GM12878 (cell line): ENCODE data around the gene CRIM1. TPM values are rescaled to one million over a fixed set of nuclear protein-coding genes. Genes with fewer than 3 reads are reported as not detected.

Experiments used
- ATAC-seq: fragments of 200-7000 bp; cut with Tn5 transposase; 3 replicates; pipeline ENCODE4 v1.9.1; 2020; ENCODE audit warnings: mild to moderate bottlenecking, moderate library complexity
- BruUV-seq: library from RNA; stranded (reverse); fragments of 400-500 nt; replicated peaks from 2 replicates; lab custom pipeline; 2021; lab: Mats Ljungman, UMichigan
- CTCF ChIA-PET: fragments of 300-600 bp; sonication (Branson Sonifier 250); formaldehyde crosslinking; extraction: SDS; loops from one replicate; lab custom pipeline; 2021; ENCODE audit warnings: inconsistent platforms; lab: Yijun Ruan, JAX
- POLR2A ChIA-PET: fragments of 350-600 bp; formaldehyde crosslinking; extraction: SDS; loops from one replicate; lab custom pipeline; 2021; ENCODE audit warnings: inconsistent platforms; lab: Charles Lee
- RAD21 ChIA-PET: fragments of 300-600 bp; sonication (Branson Sonifier 250); formaldehyde crosslinking; loops from one replicate; lab custom pipeline; 2023; ENCODE audit warnings: antibody characterized with exemption; ENCODE audit not compliant: unreplicated experiment; lab: Charles Lee
- SMC1A ChIA-PET: fragments of 300-600 bp; sonication (Branson Sonifier 250); formaldehyde crosslinking; loops from one replicate; lab custom pipeline; 2023; ENCODE audit not compliant: unreplicated experiment, uncharacterized antibody; lab: Charles Lee
- DNase-seq: peaks from one replicate; pipeline ENCODE4 v3.0.0-alpha.2; 2011; ENCODE audit warnings: low read depth, low spot score
- FAIRE-seq: peaks from 3 replicates; lab custom pipeline; 2011; peaks lifted over from hg19 to GRCh38; lab: Jason Lieb, UNC
- H2AFZ ChIP-seq: 2 replicates; pipeline ENCODE4 v1.6.0; 2011; ENCODE audit warnings: low read depth, low read length, control low read depth; ENCODE audit not compliant: control insufficient read depth
- H3K27ac ChIP-seq: 2 replicates; pipeline ENCODE4 v1.5.1; 2011; ENCODE audit warnings: control low read depth; ENCODE audit not compliant: control insufficient read depth, insufficient read depth
- H3K27me3 ChIP-seq, 2 experiments: replicated peaks in 1 of 2; 2 replicates each; pipeline versions ENCODE4 v1.6.0 to v1.6.1; 2011; ENCODE audit warnings: low read length in 1 of 2; ENCODE audit not compliant: control insufficient read depth in 2 of 2, insufficient read depth in 2 of 2
- H3K36me3 ChIP-seq, 2 experiments: 2 replicates each; pipeline ENCODE4 v1.5.1; 2011; ENCODE audit warnings: low read length in 1 of 2; ENCODE audit not compliant: control insufficient read depth in 2 of 2, insufficient read depth in 2 of 2
- H3K4me1 ChIP-seq: 2 replicates; pipeline ENCODE4 v1.6.1; 2011; ENCODE audit warnings: mild to moderate bottlenecking, low read length, moderate library complexity, mixed read lengths; ENCODE audit not compliant: control insufficient read depth, insufficient read depth
- H3K4me2 ChIP-seq: 2 replicates; pipeline ENCODE4 v1.6.0; 2011; ENCODE audit warnings: control low read depth; ENCODE audit not compliant: control insufficient read depth, insufficient read depth
- H3K4me3 ChIP-seq: fragments of 200-600 bp; sonication (generic); 2 replicates; pipeline ENCODE4 v1.5.1; 2016
- H3K79me2 ChIP-seq: 2 replicates; pipeline ENCODE4 v1.6.0; 2011; ENCODE audit warnings: low read length; ENCODE audit not compliant: control insufficient read depth, insufficient read depth
- H3K9ac ChIP-seq: 2 replicates; pipeline ENCODE4 v1.8.0; 2011; ENCODE audit warnings: low read length, control low read depth, mixed read lengths; ENCODE audit not compliant: control insufficient read depth, insufficient read depth
- H3K9me3 ChIP-seq: replicated peaks from 3 replicates; pipeline ENCODE4 v1.5.1; 2011; ENCODE audit warnings: mild to moderate bottlenecking, low read length; ENCODE audit not compliant: control insufficient read depth, insufficient read depth
- H4K20me1 ChIP-seq: 2 replicates; pipeline ENCODE4 v1.6.0; 2011; ENCODE audit not compliant: control insufficient read depth, insufficient read depth
- CBX3 ChIP-seq: fragments of 200-600 bp; sonication (generic); IDR thresholded peaks from 2 replicates; pipeline ENCODE4 v1.6.1; 2016; ENCODE audit warnings: low read depth, borderline replicate concordance
- CHD2 ChIP-seq: IDR thresholded peaks from 2 replicates; pipeline ENCODE4 v1.6.1; 2011; ENCODE audit warnings: low read depth, low read length, improper control_type of control experiment, borderline replicate concordance
- GATAD2B ChIP-seq: fragments of 450-650 bp; conservative IDR thresholded peaks from 2 replicates; pipeline ENCODE4 v1.6.1; 2017; ENCODE audit warnings: low read depth, mild to moderate bottlenecking, moderate library complexity
- MAX ChIP-seq: IDR thresholded peaks from 2 replicates; pipeline ENCODE4 v1.6.1; 2012; ENCODE audit warnings: low read depth, low read length, improper control_type of control experiment
- PML ChIP-seq: IDR thresholded peaks from 2 replicates; pipeline ENCODE4 v1.6.1; 2012; ENCODE audit warnings: low read length, inconsistent platforms
- POLR2AphosphoS2 ChIP-seq: IDR thresholded peaks from 2 replicates; pipeline ENCODE4 v1.6.1; 2011; ENCODE audit warnings: low read depth, mild to moderate bottlenecking, low read length, improper control_type of control experiment, moderate library complexity
- PRDM15 ChIP-seq: fragments of 450-650 bp; formaldehyde crosslinking; IDR thresholded peaks from 2 replicates; pipeline ENCODE4 v1.4.0; 2020; ENCODE audit warnings: mild to moderate bottlenecking, moderate library complexity
- RAD21 ChIP-seq: IDR thresholded peaks from 2 replicates; pipeline ENCODE4 v1.6.1; 2011; ENCODE audit warnings: mild to moderate bottlenecking, low read depth, low read length, moderate library complexity; ENCODE audit not compliant: insufficient read depth
- RUNX3 ChIP-seq: IDR thresholded peaks from 2 replicates; pipeline ENCODE4 v1.6.1; 2012; ENCODE audit warnings: low read length, inconsistent platforms
- SMAD5 ChIP-seq: IDR thresholded peaks from 2 replicates; pipeline ENCODE4 v1.6.1; 2016; ENCODE audit warnings: antibody characterized with exemption, low read depth
- ZNF274 ChIP-seq: IDR thresholded peaks from one replicate; pipeline ENCODE4 v1.8.0; 2011; ENCODE audit not compliant: insufficient read length, insufficient read depth
- ZSCAN29 ChIP-seq: fragments of 450-650 bp; IDR thresholded peaks from 2 replicates; pipeline ENCODE4 v1.6.1; 2017; ENCODE audit warnings: mild to moderate bottlenecking, moderate library complexity
- WGBS: methylation state at CpG from one replicate; pipeline ENCODE4 v1.1.6; 2016; ENCODE audit warnings: low lambda C conversion rate; ENCODE audit not compliant: insufficient replicate concordance, insufficient coverage; ENCODE audit errors: missing lambda C conversion rate; 5-methylcytosine and 5-hydroxymethylcytosine counted together
- in situ Hi-C: fragments of 300-500 bp; cut with MboI; formaldehyde crosslinking; loops from 9 replicates; pipeline ENCODE4 v1.14.3; 2018; ENCODE audit warnings: mixed read lengths
- intact Hi-C: fragments of 100-400 bp; cut with micrococcal nuclease; formaldehyde crosslinking; loops from one replicate; pipeline ENCODE4 v1.14.2; 2022; ENCODE audit not compliant: unreplicated experiment
- polyA plus RNA-seq, 11 experiments: library from polyadenylated mRNA; depleted of rRNA in 4 of 11; unstranded in 6 of 11; stranded (reverse) in 5 of 11; fragments of >200 nt; fragmentation: Nextera tagmentation in 4 of 11; fragmentation: Illumina TruSeq in 1 of 11; extraction: Ambion mirVana in 4 of 11; extraction: Trizol in 1 of 11; gene quantifications; 1 replicate in 1 of 11; 2 replicates in 10 of 11; pipeline versions ENCODE4 v1.2.1 to v1.2.3, GENCODE V29; 2011 to 2016; ENCODE audit warnings: inconsistent platforms in 2 of 11, missing spikeins in 2 of 11, low read depth in 1 of 11
- total RNA-seq, 4 experiments: library from RNA; depleted of rRNA in 3 of 4; stranded (reverse); fragments of >200 nt in 3 of 4; fragmentation: Illumina TruSeq in 1 of 4; extraction: Trizol in 1 of 4; gene quantifications; 2 replicates each; pipeline versions ENCODE4 v1.2.1 to v1.2.3, GENCODE V29; 2013 to 2021

CRIM1 gene
- total and polyA plus RNA-seq, 10 of the 15 experiments (the other 5 are each of a cell fraction or from before 2014, with no cell fraction given), result 0.42 to 7.4 (median 3.1) TPM

GRCh38 chr2:36463365-36463764, 107.8 kb downstream of the CRIM1 start:
- Histone ChIP-seq H3K4me3 (no peak overlapping the region), H3K36me3 (no peaks in the 10 kb centered on the region), H3K27ac (no peak overlapping the region), H3K27me3 (peaks cover 0 to 2% of the 10 kb centered on the region in 2 experiments; a peak in 2 of 4 replicates), H3K9me3 (no peaks in the 10 kb centered on the region), H4K20me1 (no peaks in the 10 kb centered on the region), H3K9ac (no peak overlapping the region), H2AFZ (no peak overlapping the region), H3K4me1 (no peaks in the 10 kb centered on the region), H3K79me2 (no peaks in the 10 kb centered on the region), H3K4me2 (no peak overlapping the region)
- intact Hi-C loops, result no loop called here
- FAIRE-seq (no peak), DNase-seq (no peak), ATAC-seq (no peak)
- ChIA-PET CTCF (no interaction called here), SMC1A (no interaction called here), POLR2A (no interaction called here), RAD21 (no interaction called here)
- in situ Hi-C loops, result no loop called here
- no peak for TF ChIP-seq CHD2
- no peak for TF ChIP-seq CBX3
- no peak for TF ChIP-seq ZNF274
- TF ChIP-seq POLR2AphosphoS2, result no peak
- TF ChIP-seq PML, result no peak
- no peak for TF ChIP-seq SMAD5
- TF ChIP-seq RAD21, result no peak
- whole genome bisulfite sequencing, result 39% methylated on average over 7 of the region's 7 CpGs
- no TSS peak for BruUV-seq

GRCh38 chr2:36464006-36464721, 108.6 kb downstream of the CRIM1 start:
- FAIRE-seq (no peak), ATAC-seq (no peak), DNase-seq (no peak)
- 16% methylated on average over 11 of the region's 11 CpGs for WGBS
- Histone ChIP-seq H3K79me2 (no peaks in the 10 kb centered on the region), H3K36me3 (no peaks in the 10 kb centered on the region), H3K4me1 (no peaks in the 10 kb centered on the region), H3K27me3 (peaks cover 0 to 2% of the 10 kb centered on the region in 2 experiments; a peak in 2 of 4 replicates), H3K9ac (no peak overlapping the region), H2AFZ (no peak overlapping the region), H3K4me3 (no peak overlapping the region), H3K27ac (no peak overlapping the region), H3K9me3 (no peaks in the 10 kb centered on the region), H3K4me2 (no peak overlapping the region), H4K20me1 (no peaks in the 10 kb centered on the region)
- in situ Hi-C loops, result no loop called here
- intact Hi-C loops, result no loop called here
- RAD21 ChIA-PET, result no interaction called here
- POLR2A ChIA-PET, result no interaction called here
- SMC1A ChIA-PET, result no interaction called here
- BruUV-seq, result no TSS peak
- CTCF ChIA-PET, result interaction anchor here (0.5 to 0.7 kb wide), 2 partner anchors 22 to 112 kb away, joined by 3 to 4 read pairs; no protein-coding TSS in a partner anchor
- TF ChIP-seq GATAD2B, result no peak
- peak; percentile 67 for TF ChIP-seq RUNX3
- no peak for TF ChIP-seq MAX
- TF ChIP-seq ZSCAN29, result no peak
- no peak for TF ChIP-seq PRDM15 (CRISPR knock-in tag)
